Keratinocyte (primary cell): ENCODE data around the gene CISH.

ENCODE experiments used
- EZH2 ChIP-seq: IDR thresholded peaks from one replicate; pipeline ENCODE4 v1.6.1; 2012; ENCODE audit warnings: inconsistent platforms, mild to moderate bottlenecking, low read length, moderate library complexity
- TF ChIP-seq, protein P1 (sequence below), 3 experiments: IDR thresholded peaks in 1 of 3; conservative IDR thresholded peaks in 1 of 3; optimal IDR thresholded peaks in 1 of 3; 2 replicates in 2 of 3; 3 replicates in 1 of 3; pipeline versions ENCODE3 to v1.5.1; 2011; ENCODE audit warnings: low read length in 3 of 3, mild to moderate bottlenecking in 3 of 3, moderate library complexity in 2 of 3, control low read depth in 1 of 3, inconsistent platforms in 1 of 3; ENCODE audit not compliant: insufficient read depth in 2 of 3; ENCODE audit errors: extremely low read depth in 1 of 3

DNA sequence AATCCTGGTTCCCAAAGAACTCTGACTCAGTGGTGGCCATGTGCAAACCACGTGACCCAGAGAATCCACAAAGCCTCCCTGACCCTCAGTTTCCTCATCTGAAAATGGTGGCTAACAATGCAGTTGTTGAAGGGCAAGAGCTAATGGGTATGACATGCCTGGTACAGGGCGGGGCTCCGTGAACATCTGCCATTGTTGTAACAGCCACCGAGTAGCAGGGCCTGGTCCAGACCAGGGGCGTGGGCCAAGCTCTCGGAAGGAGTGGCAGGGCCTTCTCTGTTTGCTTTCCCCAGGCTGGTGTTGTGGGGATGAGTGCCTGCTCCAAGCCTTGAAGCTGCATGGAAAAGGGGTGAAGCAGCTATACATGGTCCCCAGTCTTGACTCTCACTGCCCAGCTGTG is 18.8 kb upstream of the CISH start:
- TF ChIP-seq, protein P1, sequence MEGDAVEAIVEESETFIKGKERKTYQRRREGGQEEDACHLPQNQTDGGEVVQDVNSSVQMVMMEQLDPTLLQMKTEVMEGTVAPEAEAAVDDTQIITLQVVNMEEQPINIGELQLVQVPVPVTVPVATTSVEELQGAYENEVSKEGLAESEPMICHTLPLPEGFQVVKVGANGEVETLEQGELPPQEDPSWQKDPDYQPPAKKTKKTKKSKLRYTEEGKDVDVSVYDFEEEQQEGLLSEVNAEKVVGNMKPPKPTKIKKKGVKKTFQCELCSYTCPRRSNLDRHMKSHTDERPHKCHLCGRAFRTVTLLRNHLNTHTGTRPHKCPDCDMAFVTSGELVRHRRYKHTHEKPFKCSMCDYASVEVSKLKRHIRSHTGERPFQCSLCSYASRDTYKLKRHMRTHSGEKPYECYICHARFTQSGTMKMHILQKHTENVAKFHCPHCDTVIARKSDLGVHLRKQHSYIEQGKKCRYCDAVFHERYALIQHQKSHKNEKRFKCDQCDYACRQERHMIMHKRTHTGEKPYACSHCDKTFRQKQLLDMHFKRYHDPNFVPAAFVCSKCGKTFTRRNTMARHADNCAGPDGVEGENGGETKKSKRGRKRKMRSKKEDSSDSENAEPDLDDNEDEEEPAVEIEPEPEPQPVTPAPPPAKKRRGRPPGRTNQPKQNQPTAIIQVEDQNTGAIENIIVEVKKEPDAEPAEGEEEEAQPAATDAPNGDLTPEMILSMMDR (optimal IDR thresholded peaks at IDR 0.05 in 1 of 3, IDR thresholded peaks at IDR 0.05 in 1 of 3, conservative IDR thresholded peaks at IDR 0.05 in 1 of 3; ENCODE audit: extremely low read depth in 1 of 3, insufficient read depth in 2 of 3, low read length in 3 of 3), result no peak
- TF ChIP-seq EZH2, result no peak
